HEK293 (cell line): ENCODE data around the gene ZNF467.

Experiments
- CTCF ChIA-PET: fragments of 350-600 bp; formaldehyde crosslinking; extraction: SDS; loops from one replicate; lab custom pipeline; 2021; ENCODE audit warnings: antibody characterized with exemption; lab: Yijun Ruan, JAX
- POLR2A ChIA-PET: fragments of 300-600 bp; formaldehyde crosslinking; extraction: SDS; loops from one replicate; lab custom pipeline; 2020; ENCODE audit warnings: antibody characterized with exemption, inconsistent platforms; lab: Yijun Ruan, JAX
- H3K27ac ChIP-seq: fragments of 200-500 bp; sonication (Bioruptor generic); 2 replicates; pipeline ENCODE4 v1.5.1; 2014; ENCODE audit warnings: low read depth, low read length, control low read depth, inconsistent platforms; ENCODE audit errors: extremely low read depth
- H3K36me3 ChIP-seq, 2 experiments: fragments of 200-500 bp in 1 of 2; sonication (Bioruptor generic) in 1 of 2; 1 replicate in 1 of 2; 2 replicates in 1 of 2; pipeline ENCODE4 v1.5.1; 2014 to 2017; ENCODE audit warnings: inconsistent platforms in 2 of 2, low read length in 2 of 2; ENCODE audit not compliant: control insufficient read depth in 2 of 2, insufficient read depth in 1 of 2
- H3K4me1 ChIP-seq: fragments of 200-500 bp; sonication (Bioruptor generic); 2 replicates; pipeline ENCODE4 v1.5.1; 2014; ENCODE audit warnings: mild to moderate bottlenecking, low read length, inconsistent platforms; ENCODE audit not compliant: control insufficient read depth, insufficient read depth
- H3K4me3 ChIP-seq: 2 replicates; pipeline ENCODE4 v1.5.1; 2011; ENCODE audit warnings: low read depth, mild to moderate bottlenecking, control low read depth, low read length, moderate library complexity
- H3K9me3 ChIP-seq: fragments of 200-500 bp; sonication (Bioruptor generic); 2 replicates; pipeline ENCODE4 v1.5.1; 2014; ENCODE audit warnings: low read depth, low read length, inconsistent platforms; ENCODE audit not compliant: control insufficient read depth, insufficient read depth
- SALL2 ChIP-seq: fragments of 450-650 bp; formaldehyde crosslinking; IDR thresholded peaks from 2 replicates; pipeline ENCODE4 v1.5.0; 2017; ENCODE audit warnings: missing biosample characterization, mild to moderate bottlenecking, missing genetic modification characterization, borderline replicate concordance
- ZFHX2 ChIP-seq: fragments of 450-650 bp; formaldehyde crosslinking; conservative IDR thresholded peaks from 2 replicates; pipeline ENCODE4 v1.5.1; 2016; ENCODE audit warnings: missing biosample characterization, missing genetic modification characterization
- ZNF132 ChIP-seq: fragments of 450-650 bp; formaldehyde crosslinking; IDR thresholded peaks from 2 replicates; pipeline ENCODE4 v1.5.1; 2017; ENCODE audit warnings: missing biosample characterization, missing genetic modification characterization, borderline replicate concordance
- ZNF184 ChIP-seq: fragments of 450-650 bp; IDR thresholded peaks from 2 replicates; pipeline ENCODE4 v1.5.1; 2018; ENCODE audit warnings: missing biosample characterization, mild to moderate bottlenecking, missing genetic modification characterization
- ZNF335 ChIP-seq: fragments of 450-650 bp; formaldehyde crosslinking; conservative IDR thresholded peaks from 2 replicates; pipeline ENCODE4 v1.5.1; 2016; ENCODE audit warnings: missing biosample characterization, missing genetic modification characterization
- ZNF529 ChIP-seq: fragments of 450-650 bp; formaldehyde crosslinking; IDR thresholded peaks from 2 replicates; pipeline ENCODE4 v1.5.1; 2017; ENCODE audit warnings: missing genetic modification characterization, missing biosample characterization; ENCODE audit not compliant: insufficient replicate concordance
- ZNF830 ChIP-seq: fragments of 450-650 bp; IDR thresholded peaks from 2 replicates; pipeline ENCODE4 v1.5.0; 2018; ENCODE audit warnings: missing biosample characterization, missing genetic modification characterization, low read depth, mild to moderate bottlenecking, moderate library complexity
- TF ChIP-seq, protein P1 (sequence below): fragments of 450-650 bp; formaldehyde crosslinking; IDR thresholded peaks from 2 replicates; pipeline ENCODE4 v1.5.1; 2017; ENCODE audit warnings: missing biosample characterization, missing genetic modification characterization
- TF ChIP-seq, protein P2 (sequence below): fragments of 450-650 bp; IDR thresholded peaks from 2 replicates; pipeline ENCODE4 v1.5.1; 2018; ENCODE audit warnings: missing biosample characterization, missing genetic modification characterization
- TF ChIP-seq, protein P3 (sequence below): fragments of 450-650 bp; formaldehyde crosslinking; IDR thresholded peaks from 2 replicates; pipeline ENCODE4 v1.5.1; 2016; ENCODE audit warnings: missing biosample characterization, missing genetic modification characterization
- TF ChIP-seq, protein P4 (sequence below): fragments of 450-650 bp; formaldehyde crosslinking; IDR thresholded peaks from 2 replicates; pipeline ENCODE4 v1.5.0; 2017; ENCODE audit warnings: missing biosample characterization, missing genetic modification characterization, borderline replicate concordance

The ZNF467 gene

DNA sequence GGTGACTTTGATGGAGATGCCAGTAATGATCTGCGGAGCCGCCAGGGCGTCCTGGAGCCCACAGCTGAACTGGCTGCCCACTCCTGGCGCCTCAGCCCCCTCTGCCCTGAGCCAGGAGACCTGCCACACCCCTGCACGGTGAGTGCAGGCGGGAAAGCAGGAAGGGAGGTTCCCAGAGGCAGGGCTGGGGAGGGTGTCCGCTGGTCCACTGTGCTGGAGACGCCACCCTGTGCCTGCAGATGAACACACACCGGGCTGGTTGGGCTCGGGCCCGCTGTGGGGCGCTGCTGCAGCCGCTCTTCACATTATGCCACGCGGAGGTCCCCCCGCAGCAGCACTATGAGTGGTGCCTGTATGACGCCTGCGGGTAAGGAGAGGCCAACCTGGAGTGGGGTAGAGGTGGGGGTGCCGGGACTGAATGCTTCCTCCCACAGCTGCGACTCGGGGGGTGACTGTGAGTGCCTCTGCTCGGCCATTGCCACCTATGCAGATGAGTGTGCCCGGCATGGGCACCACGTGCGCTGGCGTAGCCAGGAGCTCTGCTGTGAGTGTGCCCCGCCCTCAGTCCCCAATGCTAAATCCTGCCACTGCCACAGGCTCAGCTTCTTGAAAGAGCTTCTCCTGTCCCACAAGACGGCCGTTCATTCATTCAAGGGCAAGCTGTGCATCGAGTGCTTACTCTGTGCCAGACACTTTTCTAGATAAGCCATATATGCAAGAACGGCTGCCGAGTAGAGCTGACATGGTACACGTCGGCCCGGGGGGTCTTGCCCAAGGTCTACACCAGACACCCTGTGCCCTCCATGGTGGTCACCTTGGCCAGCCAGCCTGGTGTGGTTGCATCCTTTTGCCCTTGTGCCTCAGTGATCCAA, 14.3 kb upstream of the ZNF467 start (continued):
- TF ChIP-seq ZNF335 (peak; percentile 87), ZNF132 (tag by site-specific recombination) (no peak)
- TF ChIP-seq, protein P1, sequence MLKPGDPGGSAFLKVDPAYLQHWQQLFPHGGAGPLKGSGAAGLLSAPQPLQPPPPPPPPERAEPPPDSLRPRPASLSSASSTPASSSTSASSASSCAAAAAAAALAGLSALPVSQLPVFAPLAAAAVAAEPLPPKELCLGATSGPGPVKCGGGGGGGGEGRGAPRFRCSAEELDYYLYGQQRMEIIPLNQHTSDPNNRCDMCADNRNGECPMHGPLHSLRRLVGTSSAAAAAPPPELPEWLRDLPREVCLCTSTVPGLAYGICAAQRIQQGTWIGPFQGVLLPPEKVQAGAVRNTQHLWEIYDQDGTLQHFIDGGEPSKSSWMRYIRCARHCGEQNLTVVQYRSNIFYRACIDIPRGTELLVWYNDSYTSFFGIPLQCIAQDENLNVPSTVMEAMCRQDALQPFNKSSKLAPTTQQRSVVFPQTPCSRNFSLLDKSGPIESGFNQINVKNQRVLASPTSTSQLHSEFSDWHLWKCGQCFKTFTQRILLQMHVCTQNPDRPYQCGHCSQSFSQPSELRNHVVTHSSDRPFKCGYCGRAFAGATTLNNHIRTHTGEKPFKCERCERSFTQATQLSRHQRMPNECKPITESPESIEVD (tag by site-specific recombination), result no peak

DNA sequence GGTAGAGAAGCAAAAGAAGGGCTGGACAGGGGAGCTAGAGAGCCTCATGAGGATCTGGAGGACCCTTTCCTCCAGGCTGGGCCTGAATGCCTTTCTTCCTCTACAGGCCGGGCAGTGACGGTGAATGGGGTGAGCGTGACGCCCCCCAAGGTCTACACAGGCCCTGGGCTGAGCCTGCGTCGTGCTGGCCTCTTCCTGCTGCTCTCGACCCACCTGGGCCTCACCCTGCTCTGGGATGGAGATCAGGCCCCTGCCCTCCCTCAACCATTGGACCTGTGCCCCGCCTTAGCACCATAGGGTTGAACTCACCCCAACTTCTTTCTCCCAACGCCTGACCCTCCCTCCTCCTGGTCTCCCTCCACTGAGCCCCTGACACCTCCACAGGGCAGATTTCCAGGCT, 12.6 kb upstream of the ZNF467 start:
- TF ChIP-seq ZNF184 (tag by site-specific recombination) (no peak), ZNF529 (tag by site-specific recombination) (no peak)
- TF ChIP-seq, protein P2, sequence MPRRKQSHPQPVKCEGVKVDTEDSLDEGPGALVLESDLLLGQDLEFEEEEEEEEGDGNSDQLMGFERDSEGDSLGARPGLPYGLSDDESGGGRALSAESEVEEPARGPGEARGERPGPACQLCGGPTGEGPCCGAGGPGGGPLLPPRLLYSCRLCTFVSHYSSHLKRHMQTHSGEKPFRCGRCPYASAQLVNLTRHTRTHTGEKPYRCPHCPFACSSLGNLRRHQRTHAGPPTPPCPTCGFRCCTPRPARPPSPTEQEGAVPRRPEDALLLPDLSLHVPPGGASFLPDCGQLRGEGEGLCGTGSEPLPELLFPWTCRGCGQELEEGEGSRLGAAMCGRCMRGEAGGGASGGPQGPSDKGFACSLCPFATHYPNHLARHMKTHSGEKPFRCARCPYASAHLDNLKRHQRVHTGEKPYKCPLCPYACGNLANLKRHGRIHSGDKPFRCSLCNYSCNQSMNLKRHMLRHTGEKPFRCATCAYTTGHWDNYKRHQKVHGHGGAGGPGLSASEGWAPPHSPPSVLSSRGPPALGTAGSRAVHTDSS (tag by site-specific recombination), result no peak
- TF ChIP-seq, all 188 proteins: peak for 0
- no peaks in the 10 kb centered on the region for H3K4me1 ChIP-seq
- no peak overlapping the region for H3K4me3 ChIP-seq
- no peaks in the 10 kb centered on the region for H3K9me3 ChIP-seq
- no peak overlapping the region for H3K27ac ChIP-seq
- H3K36me3 ChIP-seq, result no peaks in the 10 kb centered on the region
- ChIA-PET CTCF (interaction anchor here (0.6 to 1.2 kb wide), 3 partner anchors 8 to 34 kb away, joined by 4 to 5 read pairs (median 4); no protein-coding TSS in a partner anchor), POLR2A (no interaction called here)

DNA sequence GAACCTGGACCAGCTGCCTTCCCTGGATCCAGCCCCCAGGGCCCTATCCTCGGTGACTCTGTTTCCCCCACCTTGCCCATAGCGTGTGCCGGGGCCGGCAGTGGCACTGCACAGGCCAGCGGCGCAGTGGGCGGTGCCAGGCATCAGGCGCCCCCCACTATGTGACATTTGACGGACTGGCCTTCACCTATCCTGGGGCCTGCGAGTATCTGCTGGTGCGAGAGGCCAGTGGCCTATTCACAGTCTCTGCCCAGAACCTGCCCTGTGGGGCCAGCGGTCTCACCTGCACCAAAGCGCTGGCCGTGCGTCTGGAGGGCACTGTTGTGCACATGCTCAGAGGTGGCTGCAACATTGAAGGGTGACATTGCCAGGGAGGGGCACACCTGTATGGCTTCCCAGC, 12.0 kb upstream of the ZNF467 start:
- no peaks in the 10 kb centered on the region for H3K9me3 ChIP-seq
- no peaks in the 10 kb centered on the region for H3K4me1 ChIP-seq
- no peak overlapping the region for H3K4me3 ChIP-seq
- H3K36me3 ChIP-seq, result no peaks in the 10 kb centered on the region
- ChIA-PET CTCF (interaction anchor here (1.2 kb wide), 1 partner anchor 20 kb away, joined by 5 read pairs; no protein-coding TSS in a partner anchor), POLR2A (no interaction called here)
- TF ChIP-seq SALL2 (no peak), ZFHX2 (tag by site-specific recombination) (no peak), ZNF830 (tag by site-specific recombination) (no peak)
- TF ChIP-seq, protein P3, sequence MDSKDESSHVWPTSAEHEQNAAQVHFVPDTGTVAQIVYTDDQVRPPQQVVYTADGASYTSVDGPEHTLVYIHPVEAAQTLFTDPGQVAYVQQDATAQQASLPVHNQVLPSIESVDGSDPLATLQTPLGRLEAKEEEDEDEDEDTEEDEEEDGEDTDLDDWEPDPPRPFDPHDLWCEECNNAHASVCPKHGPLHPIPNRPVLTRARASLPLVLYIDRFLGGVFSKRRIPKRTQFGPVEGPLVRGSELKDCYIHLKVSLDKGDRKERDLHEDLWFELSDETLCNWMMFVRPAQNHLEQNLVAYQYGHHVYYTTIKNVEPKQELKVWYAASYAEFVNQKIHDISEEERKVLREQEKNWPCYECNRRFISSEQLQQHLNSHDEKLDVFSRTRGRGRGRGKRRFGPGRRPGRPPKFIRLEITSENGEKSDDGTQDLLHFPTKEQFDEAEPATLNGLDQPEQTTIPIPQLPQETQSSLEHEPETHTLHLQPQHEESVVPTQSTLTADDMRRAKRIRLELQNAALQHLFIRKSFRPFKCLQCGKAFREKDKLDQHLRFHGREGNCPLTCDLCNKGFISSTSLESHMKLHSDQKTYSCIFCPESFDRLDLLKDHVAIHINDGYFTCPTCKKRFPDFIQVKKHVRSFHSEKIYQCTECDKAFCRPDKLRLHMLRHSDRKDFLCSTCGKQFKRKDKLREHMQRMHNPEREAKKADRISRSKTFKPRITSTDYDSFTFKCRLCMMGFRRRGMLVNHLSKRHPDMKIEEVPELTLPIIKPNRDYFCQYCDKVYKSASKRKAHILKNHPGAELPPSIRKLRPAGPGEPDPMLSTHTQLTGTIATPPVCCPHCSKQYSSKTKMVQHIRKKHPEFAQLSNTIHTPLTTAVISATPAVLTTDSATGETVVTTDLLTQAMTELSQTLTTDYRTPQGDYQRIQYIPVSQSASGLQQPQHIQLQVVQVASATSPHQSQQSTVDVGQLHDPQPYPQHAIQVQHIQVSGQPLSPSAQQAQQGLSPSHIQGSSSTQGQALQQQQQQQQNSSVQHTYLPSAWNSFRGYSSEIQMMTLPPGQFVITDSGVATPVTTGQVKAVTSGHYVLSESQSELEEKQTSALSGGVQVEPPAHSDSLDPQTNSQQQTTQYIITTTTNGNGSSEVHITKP (tag by site-specific recombination), result no peak
- TF ChIP-seq, protein P4, sequence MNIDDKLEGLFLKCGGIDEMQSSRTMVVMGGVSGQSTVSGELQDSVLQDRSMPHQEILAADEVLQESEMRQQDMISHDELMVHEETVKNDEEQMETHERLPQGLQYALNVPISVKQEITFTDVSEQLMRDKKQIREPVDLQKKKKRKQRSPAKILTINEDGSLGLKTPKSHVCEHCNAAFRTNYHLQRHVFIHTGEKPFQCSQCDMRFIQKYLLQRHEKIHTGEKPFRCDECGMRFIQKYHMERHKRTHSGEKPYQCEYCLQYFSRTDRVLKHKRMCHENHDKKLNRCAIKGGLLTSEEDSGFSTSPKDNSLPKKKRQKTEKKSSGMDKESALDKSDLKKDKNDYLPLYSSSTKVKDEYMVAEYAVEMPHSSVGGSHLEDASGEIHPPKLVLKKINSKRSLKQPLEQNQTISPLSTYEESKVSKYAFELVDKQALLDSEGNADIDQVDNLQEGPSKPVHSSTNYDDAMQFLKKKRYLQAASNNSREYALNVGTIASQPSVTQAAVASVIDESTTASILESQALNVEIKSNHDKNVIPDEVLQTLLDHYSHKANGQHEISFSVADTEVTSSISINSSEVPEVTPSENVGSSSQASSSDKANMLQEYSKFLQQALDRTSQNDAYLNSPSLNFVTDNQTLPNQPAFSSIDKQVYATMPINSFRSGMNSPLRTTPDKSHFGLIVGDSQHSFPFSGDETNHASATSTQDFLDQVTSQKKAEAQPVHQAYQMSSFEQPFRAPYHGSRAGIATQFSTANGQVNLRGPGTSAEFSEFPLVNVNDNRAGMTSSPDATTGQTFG (tag by site-specific recombination), result no peak
- H3K27ac ChIP-seq, result no peak overlapping the region
